ENCODE results near the gene ZP1. TPM values are rescaled to one million over a fixed set of nuclear protein-coding genes. Genes with fewer than 3 reads are reported as not detected.

The ZP1 gene
- polyA plus RNA-seq, 1 experiment: 0.36 TPM

DNA sequence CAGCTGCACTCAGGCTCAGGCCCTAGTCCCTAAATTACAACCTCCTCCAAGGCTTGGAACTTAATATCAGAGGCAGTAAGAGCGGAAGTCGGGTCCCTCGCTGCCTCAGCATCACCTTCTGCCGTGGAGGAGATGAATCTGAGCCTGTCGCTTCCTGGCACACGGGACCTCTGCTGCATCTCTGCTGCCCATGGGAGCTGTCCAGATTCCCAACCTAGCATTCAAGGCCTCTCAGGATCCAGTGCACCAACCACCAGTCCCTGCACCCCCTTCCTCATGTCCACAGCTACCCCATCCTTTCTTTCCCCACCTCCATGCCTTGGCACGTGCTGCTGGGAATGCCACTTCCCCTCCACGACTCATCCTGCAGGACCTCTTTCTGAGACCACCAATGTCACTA, 9.1 kb upstream of the ZP1 start:
- POLR2A ChIA-PET: no interaction called here
- no peaks in the 10 kb centered on the region for H3K36me3 ChIP-seq (ENCODE audit: control insufficient read depth, insufficient read depth, low read length)
- TF ChIP-seq, protein P1, sequence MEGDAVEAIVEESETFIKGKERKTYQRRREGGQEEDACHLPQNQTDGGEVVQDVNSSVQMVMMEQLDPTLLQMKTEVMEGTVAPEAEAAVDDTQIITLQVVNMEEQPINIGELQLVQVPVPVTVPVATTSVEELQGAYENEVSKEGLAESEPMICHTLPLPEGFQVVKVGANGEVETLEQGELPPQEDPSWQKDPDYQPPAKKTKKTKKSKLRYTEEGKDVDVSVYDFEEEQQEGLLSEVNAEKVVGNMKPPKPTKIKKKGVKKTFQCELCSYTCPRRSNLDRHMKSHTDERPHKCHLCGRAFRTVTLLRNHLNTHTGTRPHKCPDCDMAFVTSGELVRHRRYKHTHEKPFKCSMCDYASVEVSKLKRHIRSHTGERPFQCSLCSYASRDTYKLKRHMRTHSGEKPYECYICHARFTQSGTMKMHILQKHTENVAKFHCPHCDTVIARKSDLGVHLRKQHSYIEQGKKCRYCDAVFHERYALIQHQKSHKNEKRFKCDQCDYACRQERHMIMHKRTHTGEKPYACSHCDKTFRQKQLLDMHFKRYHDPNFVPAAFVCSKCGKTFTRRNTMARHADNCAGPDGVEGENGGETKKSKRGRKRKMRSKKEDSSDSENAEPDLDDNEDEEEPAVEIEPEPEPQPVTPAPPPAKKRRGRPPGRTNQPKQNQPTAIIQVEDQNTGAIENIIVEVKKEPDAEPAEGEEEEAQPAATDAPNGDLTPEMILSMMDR (IDR thresholded peaks at IDR 0.05; ENCODE audit: insufficient read depth, low read depth, low read length): no peak
- DNase-seq (ENCODE audit: low read depth): no peak
- no peak overlapping the region for H3K4me3 ChIP-seq (ENCODE audit: low read depth, low read length)
- peaks cover 1% of the 10 kb centered on the region; the same call in 1 of the 2 replicates for H3K27me3 ChIP-seq (ENCODE audit: control insufficient read depth, insufficient read depth, low read length)
- CTCF ChIA-PET: no interaction called here

DNA sequence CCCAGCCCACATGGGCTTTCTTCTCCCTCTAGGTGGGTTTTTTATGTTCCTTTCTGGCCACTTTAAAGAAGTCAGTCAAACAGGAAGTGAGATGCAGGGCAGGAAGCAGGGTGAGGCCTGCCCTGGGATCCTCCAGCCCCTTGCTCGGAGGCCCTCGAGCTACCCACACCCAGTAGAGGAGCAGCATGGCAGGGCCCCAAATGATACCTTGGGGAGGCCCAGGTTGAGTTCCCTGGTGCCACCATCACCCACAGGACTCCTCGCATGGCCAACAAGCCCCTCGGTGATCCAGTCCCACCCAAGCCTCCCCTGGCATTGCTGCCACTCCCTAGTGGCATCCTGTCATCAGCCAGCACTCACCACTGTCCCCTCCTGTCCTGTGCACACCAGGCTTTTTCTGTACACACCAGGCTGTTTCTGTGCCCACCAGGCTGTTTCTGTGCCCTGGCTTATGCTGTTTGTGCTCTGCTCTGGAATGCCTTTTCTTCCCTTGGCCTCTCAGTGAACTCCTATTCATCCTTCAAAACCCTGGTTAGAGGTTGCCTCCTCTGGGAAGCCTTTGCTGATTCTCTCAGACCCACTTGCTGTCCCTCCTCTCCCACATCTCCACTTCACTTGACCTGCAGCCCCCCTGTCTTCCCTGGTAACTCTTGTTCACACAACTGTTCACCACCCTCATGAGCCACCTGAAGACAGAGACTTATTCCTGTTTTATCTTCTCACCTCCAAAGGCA, 8.4 kb upstream of the ZP1 start:
- TF ChIP-seq, protein P1 (IDR thresholded peaks at IDR 0.05; ENCODE audit: insufficient read depth, low read depth, low read length): no peak
- POLR2A ChIA-PET: no interaction called here
- no peak for DNase-seq (ENCODE audit: low read depth)
- no peak overlapping the region for H3K4me3 ChIP-seq (ENCODE audit: low read depth, low read length)
- CTCF ChIA-PET: no interaction called here
- no peaks in the 10 kb centered on the region for H3K36me3 ChIP-seq (ENCODE audit: control insufficient read depth, insufficient read depth, low read length)
- peaks cover 1% of the 10 kb centered on the region; the same call in 1 of the 2 replicates for H3K27me3 ChIP-seq (ENCODE audit: control insufficient read depth, insufficient read depth, low read length)

DNA sequence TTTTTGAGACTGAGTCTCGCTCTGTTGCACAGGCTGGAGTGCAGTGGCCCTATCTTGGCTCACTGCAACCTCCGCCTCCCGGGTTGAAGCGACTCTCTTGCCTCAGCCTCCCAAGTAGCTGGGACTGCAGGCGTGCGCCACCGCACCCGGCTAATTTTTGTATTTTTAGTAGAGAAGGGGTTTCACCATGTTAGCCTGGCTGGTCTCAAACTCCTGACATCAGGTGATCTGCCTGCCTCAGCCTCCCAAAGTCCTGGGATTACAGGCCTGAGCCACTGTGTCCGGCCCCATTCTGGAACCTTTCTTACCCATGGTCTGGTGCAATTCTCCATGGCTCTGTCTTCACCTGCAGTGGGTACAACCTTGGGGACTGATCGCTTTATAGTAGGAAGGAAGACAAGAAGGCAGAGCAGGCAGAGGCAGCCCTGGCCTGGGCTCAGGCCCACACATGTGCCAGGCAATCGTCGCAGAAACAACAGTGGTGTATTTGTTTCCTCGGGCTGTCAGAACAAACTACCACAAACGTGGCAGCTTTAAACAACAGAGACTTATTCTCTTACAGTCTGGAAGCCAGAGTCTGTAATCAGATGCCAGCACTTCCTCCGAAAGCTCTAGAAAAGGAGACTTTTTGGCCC, 7.6 kb upstream of the ZP1 start:
- TF ChIP-seq, protein P1 (IDR thresholded peaks at IDR 0.05; ENCODE audit: insufficient read depth, low read depth, low read length): no peak
- no peak for DNase-seq (ENCODE audit: low read depth)
- H3K4me3 ChIP-seq (ENCODE audit: low read depth, low read length): no peak overlapping the region
- POLR2A ChIA-PET: no interaction called here
- peaks cover 1% of the 10 kb centered on the region; the same call in 1 of the 2 replicates for H3K27me3 ChIP-seq (ENCODE audit: control insufficient read depth, insufficient read depth, low read length)
- CTCF ChIA-PET: interaction anchor here (1.6 kb wide), 1 partner anchor 28 kb away, joined by 5 read pairs; no protein-coding TSS in a partner anchor
- H3K36me3 ChIP-seq (ENCODE audit: control insufficient read depth, insufficient read depth, low read length): no peaks in the 10 kb centered on the region

DNA sequence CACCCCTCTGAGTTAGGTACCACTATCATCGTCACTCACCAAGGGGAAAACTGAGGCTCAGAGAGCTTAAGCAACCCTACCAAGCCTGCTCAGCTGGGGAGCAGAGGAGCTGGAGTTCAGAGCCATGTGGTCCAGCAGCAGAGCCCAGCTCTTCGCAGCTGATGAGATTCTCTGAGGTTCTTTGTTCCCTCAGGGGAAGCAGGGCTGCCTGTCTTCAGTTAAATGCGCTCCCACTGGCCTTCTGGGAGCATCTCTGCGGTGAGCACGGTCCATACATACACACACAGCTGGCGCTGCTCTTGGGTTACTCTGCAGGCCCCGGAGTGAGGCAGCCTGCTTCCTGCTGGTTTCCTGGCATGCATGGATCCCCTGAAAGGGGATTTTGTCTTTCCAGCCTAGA, 6.4 kb upstream of the ZP1 start:
- POLR2A ChIA-PET: no interaction called here
- Histone ChIP-seq H3K27me3 (ENCODE audit: control insufficient read depth, insufficient read depth, low read length) (peaks cover 1% of the 10 kb centered on the region; the same call in 1 of the 2 replicates), H3K36me3 (ENCODE audit: control insufficient read depth, insufficient read depth, low read length) (no peaks in the 10 kb centered on the region), H3K4me3 (ENCODE audit: low read depth, low read length) (no peak overlapping the region)
- DNase-seq (ENCODE audit: low read depth): no peak
- CTCF ChIA-PET: interaction anchor here (1.5 to 1.6 kb wide), 2 partner anchors 11 to 27 kb away, joined by 5 read pairs; no protein-coding TSS in a partner anchor
- TF ChIP-seq, protein P1 (IDR thresholded peaks at IDR 0.05; ENCODE audit: insufficient read depth, low read depth, low read length): no peak

DNA sequence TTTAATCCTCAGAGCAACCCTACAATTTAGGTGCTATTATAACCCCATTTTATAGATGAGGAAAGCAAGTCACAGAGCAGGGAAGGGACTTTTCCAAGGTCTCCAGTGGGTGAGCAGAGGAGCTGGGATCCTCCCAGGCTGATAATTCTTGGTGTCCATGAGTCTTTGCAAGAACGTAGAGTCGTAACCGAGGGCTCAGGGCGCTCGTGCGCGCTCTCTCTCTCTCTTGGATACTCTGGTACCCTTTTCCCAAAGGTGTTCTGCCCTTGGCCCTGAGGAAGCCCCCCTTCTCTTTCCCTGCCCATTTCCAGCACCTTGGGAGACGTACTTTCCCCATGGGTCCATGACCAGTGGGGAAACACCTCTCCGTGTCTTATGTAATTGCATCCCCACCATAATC, 5.2 kb upstream of the ZP1 start:
- Histone ChIP-seq H3K27me3 (ENCODE audit: control insufficient read depth, insufficient read depth, low read length) (no peaks in the 10 kb centered on the region; the same call in 1 of the 2 replicates), H3K4me3 (ENCODE audit: low read depth, low read length) (no peak overlapping the region), H3K36me3 (ENCODE audit: control insufficient read depth, insufficient read depth, low read length) (no peaks in the 10 kb centered on the region)
- POLR2A ChIA-PET: no interaction called here
- no peak for DNase-seq (ENCODE audit: low read depth)
- CTCF ChIA-PET: no interaction called here
- TF ChIP-seq, protein P1 (IDR thresholded peaks at IDR 0.05; ENCODE audit: insufficient read depth, low read depth, low read length): no peak

Data from BJ (cell line).